ENCODE results near the gene WFDC5.
A peak's percentile ranks its signal among the peaks of the same experiment; 100 is the strongest.

The WFDC5 gene

GRCh38 chr20:45087814-45088213 lies 27.2 kb downstream of the WFDC5 start:
- H3K4me3 Mint-ChIP-seq, result no peak overlapping the region
- H3K27me3 Mint-ChIP-seq (ENCODE audit: low read depth), result no peaks in the 10 kb centered on the region
- peaks cover 12% of the 10 kb centered on the region for H3K4me1 Mint-ChIP-seq (ENCODE audit: low read depth)
- peaks cover 44% of the 10 kb centered on the region for H3K36me3 Mint-ChIP-seq (ENCODE audit: low read depth)
- H3K9me3 Mint-ChIP-seq, result peaks cover under 1% of the 10 kb centered on the region
- no peak overlapping the region for H3K27ac Mint-ChIP-seq

- Mint-ChIP-seq H3K4me3 (no peak overlapping the region), H3K27ac (no peak overlapping the region), H3K9me3 (peaks cover 6% of the 10 kb centered on the region), H3K4me1 (ENCODE audit: low read depth) (peaks cover 12% of the 10 kb centered on the region), H3K36me3 (ENCODE audit: low read depth) (peaks cover 50% of the 10 kb centered on the region), H3K27me3 (ENCODE audit: low read depth) (no peaks in the 10 kb centered on the region)
These were observed 27.7 kb downstream of the WFDC5 start for GRCh38 chr20:45087097-45087790.

GRCh38 chr20:45085867-45086266 lies 29.1 kb downstream of the WFDC5 start:
- Mint-ChIP-seq H3K27ac (peak overlapping the region; percentile 7), H3K4me1 (ENCODE audit: low read depth) (peaks cover 12% of the 10 kb centered on the region), H3K4me3 (no peak overlapping the region), H3K9me3 (peaks cover 11% of the 10 kb centered on the region), H3K27me3 (ENCODE audit: low read depth) (no peaks in the 10 kb centered on the region), H3K36me3 (ENCODE audit: low read depth) (peaks cover 60% of the 10 kb centered on the region)

DNA sequence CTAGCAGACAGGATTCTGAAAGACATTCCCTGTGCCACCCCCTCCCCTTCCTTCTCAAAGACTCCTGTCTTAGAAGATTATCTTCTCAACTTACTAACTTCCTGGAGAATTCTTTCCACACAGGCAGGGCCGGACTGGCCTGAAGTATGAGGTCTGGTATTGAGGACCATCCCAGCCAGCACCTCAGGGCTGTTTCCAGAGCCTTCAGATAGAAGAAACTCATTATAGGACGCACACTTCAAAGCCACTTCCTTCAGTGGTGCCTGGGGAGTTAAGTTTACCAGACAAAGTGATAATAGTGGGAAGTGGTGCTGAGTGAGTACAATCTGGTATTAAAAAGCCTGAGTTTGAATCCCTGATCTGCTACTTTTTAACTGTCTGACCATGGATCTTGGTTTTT lies 29.7 kb downstream of the WFDC5 start:
- H3K36me3 Mint-ChIP-seq (ENCODE audit: low read depth), result peaks cover 63% of the 10 kb centered on the region

DNA sequence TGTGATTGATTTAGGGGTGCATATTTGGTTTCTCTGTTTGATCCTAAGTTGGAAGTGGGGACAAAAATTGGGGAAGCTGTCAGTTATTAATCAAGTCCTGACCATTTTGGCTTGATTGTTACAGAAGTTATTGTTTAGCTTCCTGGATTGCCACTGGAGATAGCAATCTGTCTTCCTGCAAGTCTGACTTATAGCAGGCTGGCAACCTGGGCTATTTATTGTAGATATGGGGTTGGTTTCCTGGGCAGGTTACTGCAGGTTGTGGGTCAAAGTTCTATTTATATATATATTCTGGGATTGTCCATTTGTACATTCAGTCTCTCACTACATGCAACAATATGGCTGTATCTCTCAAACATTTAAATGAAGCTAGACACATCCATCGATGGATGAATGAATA lies 31.8 kb downstream of the WFDC5 start:
- H3K36me3 Mint-ChIP-seq (ENCODE audit: low read depth), result peaks cover 72% of the 10 kb centered on the region
- no peak overlapping the region for H3K4me3 Mint-ChIP-seq
- peaks cover 12% of the 10 kb centered on the region for H3K4me1 Mint-ChIP-seq (ENCODE audit: low read depth)
- H3K27me3 Mint-ChIP-seq (ENCODE audit: low read depth), result no peaks in the 10 kb centered on the region
- peaks cover 11% of the 10 kb centered on the region for H3K9me3 Mint-ChIP-seq
- no peak overlapping the region for H3K27ac Mint-ChIP-seq

More for the DNA sequence above, 29.7 kb downstream of the WFDC5 start:
- Mint-ChIP-seq H3K27me3 (ENCODE audit: low read depth) (no peaks in the 10 kb centered on the region), H3K9me3 (peaks cover 11% of the 10 kb centered on the region), H3K27ac (no peak overlapping the region), H3K4me1 (ENCODE audit: low read depth) (peaks cover 12% of the 10 kb centered on the region), H3K4me3 (no peak overlapping the region)

DNA sequence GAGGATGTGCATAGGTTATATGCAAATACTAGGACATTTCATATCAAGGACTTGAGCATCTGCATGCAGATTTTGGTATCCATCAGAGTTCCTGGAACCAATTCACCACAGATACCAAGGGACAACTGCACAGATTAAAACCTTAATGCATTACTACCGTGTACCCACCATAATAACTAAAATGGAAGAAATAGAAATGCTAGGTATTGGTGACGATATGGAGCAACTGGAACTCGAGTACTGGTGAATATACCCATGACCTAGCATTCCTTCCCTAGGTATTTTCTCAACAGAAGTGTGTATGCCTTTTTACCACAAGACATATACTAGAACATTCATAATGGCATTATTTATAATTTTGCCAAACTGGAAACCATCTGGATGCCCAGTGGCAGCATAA lies 32.5 kb downstream of the WFDC5 start:
- Mint-ChIP-seq H3K9me3 (peaks cover 11% of the 10 kb centered on the region), H3K36me3 (ENCODE audit: low read depth) (peaks cover 71% of the 10 kb centered on the region), H3K27ac (no peak overlapping the region)

GRCh38 chr20:45080867-45081624 lies 33.9 kb downstream of the WFDC5 start:
- H3K4me3 Mint-ChIP-seq, result no peak overlapping the region
- peak overlapping the region; percentile 13 for H3K27ac Mint-ChIP-seq

More for the DNA sequence above, 32.5 kb downstream of the WFDC5 start:
- Mint-ChIP-seq H3K4me1 (ENCODE audit: low read depth) (peaks cover 12% of the 10 kb centered on the region), H3K4me3 (no peak overlapping the region), H3K27me3 (ENCODE audit: low read depth) (no peaks in the 10 kb centered on the region)

DNA sequence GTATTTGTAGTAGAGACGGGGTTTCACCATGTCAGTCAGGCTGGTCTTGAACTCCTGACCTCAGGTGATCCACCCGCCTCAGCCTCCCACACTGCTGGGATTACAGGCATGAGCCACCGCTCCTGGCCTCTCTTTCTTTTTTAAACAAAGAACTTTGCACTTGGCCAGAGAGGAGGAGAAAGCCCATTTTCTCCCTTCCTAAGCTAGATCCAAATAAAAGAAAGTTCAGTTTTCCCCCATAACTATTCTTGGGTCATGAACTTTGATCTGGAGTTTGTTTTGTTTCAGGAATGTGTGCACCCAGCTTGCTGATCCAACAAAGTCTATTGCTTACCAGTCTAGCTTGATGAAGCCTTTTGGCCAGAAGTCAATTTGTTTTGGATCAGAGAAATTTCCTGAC lies 37.4 kb downstream of the WFDC5 start:
- Mint-ChIP-seq H3K4me1 (ENCODE audit: low read depth) (peaks cover 7% of the 10 kb centered on the region), H3K27me3 (ENCODE audit: low read depth) (no peaks in the 10 kb centered on the region), H3K36me3 (ENCODE audit: low read depth) (peaks cover 63% of the 10 kb centered on the region), H3K4me3 (no peak overlapping the region), H3K27ac (no peak overlapping the region), H3K9me3 (peaks cover 7% of the 10 kb centered on the region)

More at GRCh38 chr20:45080867-45081624, 33.9 kb downstream of the WFDC5 start:
- H3K4me1 Mint-ChIP-seq (ENCODE audit: low read depth), result peaks cover 7% of the 10 kb centered on the region
- no peaks in the 10 kb centered on the region for H3K27me3 Mint-ChIP-seq (ENCODE audit: low read depth)
- H3K9me3 Mint-ChIP-seq, result peaks cover 11% of the 10 kb centered on the region
- peaks cover 75% of the 10 kb centered on the region for H3K36me3 Mint-ChIP-seq (ENCODE audit: low read depth)

GRCh38 chr20:45073221-45073620 lies 41.8 kb downstream of the WFDC5 start:
- H3K36me3 Mint-ChIP-seq (ENCODE audit: low read depth), result peaks cover 41% of the 10 kb centered on the region
- H3K9me3 Mint-ChIP-seq, result no peaks in the 10 kb centered on the region
- no peak overlapping the region for H3K4me3 Mint-ChIP-seq
- no peak overlapping the region for H3K27ac Mint-ChIP-seq
- peaks cover 12% of the 10 kb centered on the region for H3K4me1 Mint-ChIP-seq (ENCODE audit: low read depth)
- no peaks in the 10 kb centered on the region for H3K27me3 Mint-ChIP-seq (ENCODE audit: low read depth)

DNA sequence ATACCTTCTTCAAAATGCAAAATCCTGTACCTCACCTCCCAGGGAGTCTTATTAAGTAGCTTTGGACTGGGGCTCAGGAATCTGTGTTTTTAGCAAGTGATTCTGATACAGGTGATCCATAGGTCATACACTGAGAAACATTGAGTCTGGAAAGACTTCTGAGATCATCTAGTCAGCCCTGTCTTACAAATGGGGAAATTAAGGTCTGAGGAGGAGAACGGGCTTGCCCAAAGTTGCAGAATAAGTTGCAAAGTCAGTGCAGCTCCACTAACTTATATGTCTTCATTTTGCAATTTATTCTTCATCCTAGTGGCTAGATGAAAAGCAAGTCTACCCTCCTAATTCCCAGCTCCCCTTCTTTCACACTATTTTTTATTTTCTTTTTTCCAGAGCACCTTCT lies 42.9 kb downstream of the WFDC5 start:
- no peaks in the 10 kb centered on the region for H3K9me3 Mint-ChIP-seq
- H3K4me3 Mint-ChIP-seq, result no peak overlapping the region
- peaks cover 46% of the 10 kb centered on the region for H3K36me3 Mint-ChIP-seq (ENCODE audit: low read depth)
- no peaks in the 10 kb centered on the region for H3K27me3 Mint-ChIP-seq (ENCODE audit: low read depth)
- H3K4me1 Mint-ChIP-seq (ENCODE audit: low read depth), result peaks cover 13% of the 10 kb centered on the region
- no peak overlapping the region for H3K27ac Mint-ChIP-seq

DNA sequence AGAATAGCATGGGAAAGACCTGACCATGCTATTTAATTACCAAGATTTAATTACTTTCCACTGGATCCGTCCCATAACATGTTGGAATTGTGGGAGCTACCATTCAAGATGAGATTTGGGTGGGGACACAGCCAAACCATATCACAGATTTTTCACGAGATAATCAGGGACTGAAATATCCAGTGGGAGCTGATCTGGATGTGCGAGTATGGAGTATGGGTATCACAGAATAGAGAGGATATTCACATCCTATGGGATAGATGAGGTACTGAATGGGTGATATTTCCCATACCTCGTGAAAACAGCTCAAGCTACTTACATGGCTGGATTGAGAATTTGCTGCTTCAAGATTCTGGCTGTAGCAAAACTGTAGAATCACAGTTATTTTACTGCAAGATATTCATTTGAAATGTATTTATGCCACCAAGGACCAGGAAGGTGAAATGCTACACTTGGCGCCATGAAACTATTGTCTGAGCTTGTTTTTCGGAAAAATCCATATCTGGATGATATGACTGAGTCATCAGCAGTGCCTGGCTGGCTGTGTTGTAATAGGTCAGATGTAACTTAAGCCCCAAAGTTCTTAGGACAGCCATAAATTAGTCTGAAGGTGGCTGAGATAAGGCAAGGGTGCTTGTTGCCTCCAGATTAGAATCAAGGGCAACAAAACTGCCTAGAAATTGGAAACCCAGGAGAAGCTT lies 43.9 kb downstream of the WFDC5 start:
- no peaks in the 10 kb centered on the region for H3K27me3 Mint-ChIP-seq (ENCODE audit: low read depth)
- H3K27ac Mint-ChIP-seq, result no peak overlapping the region
- H3K36me3 Mint-ChIP-seq (ENCODE audit: low read depth), result peaks cover 44% of the 10 kb centered on the region
- peaks cover 16% of the 10 kb centered on the region for H3K4me1 Mint-ChIP-seq (ENCODE audit: low read depth)
- no peak overlapping the region for H3K4me3 Mint-ChIP-seq
- H3K9me3 Mint-ChIP-seq, result no peaks in the 10 kb centered on the region

DNA sequence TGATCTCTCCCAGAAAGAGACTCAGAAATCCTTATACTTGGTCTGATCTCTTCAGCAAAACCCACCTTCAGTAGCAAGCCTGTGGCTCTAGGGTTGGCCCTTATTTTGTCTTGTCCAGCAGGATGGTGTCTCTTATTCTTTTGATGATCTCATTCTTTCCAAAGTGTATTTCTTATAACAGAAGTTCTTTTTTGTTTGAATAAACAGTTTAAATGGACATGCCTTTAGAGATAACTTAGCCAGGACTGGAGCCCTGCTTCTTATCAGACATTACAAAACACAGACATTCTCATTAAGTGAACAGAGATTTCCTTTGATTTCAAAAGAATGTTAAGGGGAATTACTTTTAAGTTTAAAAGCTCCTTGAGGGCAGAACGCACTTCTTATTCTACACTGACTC lies 45.7 kb downstream of the WFDC5 start:
- Mint-ChIP-seq H3K27me3 (ENCODE audit: low read depth) (no peaks in the 10 kb centered on the region), H3K27ac (no peak overlapping the region), H3K4me1 (ENCODE audit: low read depth) (peaks cover 24% of the 10 kb centered on the region), H3K4me3 (no peak overlapping the region), H3K36me3 (ENCODE audit: low read depth) (peaks cover 36% of the 10 kb centered on the region), H3K9me3 (no peaks in the 10 kb centered on the region)

- Mint-ChIP-seq H3K36me3 (ENCODE audit: low read depth) (peaks cover 37% of the 10 kb centered on the region), H3K4me3 (no peak overlapping the region), H3K4me1 (ENCODE audit: low read depth) (peaks cover 24% of the 10 kb centered on the region)
These were observed 47.4 kb downstream of the WFDC5 start for GRCh38 chr20:45067558-45067957.

DNA sequence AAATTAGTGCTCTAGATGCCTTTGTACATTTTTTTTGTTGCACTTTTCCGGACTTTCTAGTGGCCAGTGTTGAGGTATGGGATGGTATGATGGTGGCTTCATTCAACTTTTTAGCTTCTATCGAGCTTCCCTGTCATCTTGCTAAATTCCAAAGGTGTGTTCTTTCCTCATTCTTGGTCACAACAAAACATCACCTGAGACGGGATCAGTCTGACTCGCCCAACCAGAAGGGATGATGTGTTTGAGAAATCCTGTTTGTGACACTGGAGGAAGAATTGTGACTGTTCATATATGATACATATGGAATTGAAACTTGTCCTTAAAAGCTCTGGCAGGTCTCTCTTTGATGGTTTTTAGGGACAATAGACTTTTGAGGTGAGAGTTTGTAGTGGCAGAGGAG lies 47.9 kb downstream of the WFDC5 start:
- Mint-ChIP-seq H3K36me3 (ENCODE audit: low read depth) (peaks cover 37% of the 10 kb centered on the region), H3K27me3 (ENCODE audit: low read depth) (no peaks in the 10 kb centered on the region), H3K4me1 (ENCODE audit: low read depth) (peaks cover 24% of the 10 kb centered on the region), H3K27ac (no peak overlapping the region), H3K4me3 (no peak overlapping the region), H3K9me3 (no peaks in the 10 kb centered on the region)

More at GRCh38 chr20:45067558-45067957, 47.4 kb downstream of the WFDC5 start:
- Mint-ChIP-seq H3K9me3 (no peaks in the 10 kb centered on the region), H3K27me3 (ENCODE audit: low read depth) (no peaks in the 10 kb centered on the region), H3K27ac (no peak overlapping the region)

Data from T-helper 1 cell treated with Interleukin-12 subunit alpha and Interleukin-12 subunit beta and Interleukin-4 antibody, amounts not matched to agents 30 μg/mL and 1 μg/mL, for 36 hours (primary cell).